Caco-2 (cell line): ENCODE data around the gene KDM4C. TPM values are rescaled to one million over a fixed set of nuclear protein-coding genes. Genes with fewer than 3 reads are reported as not detected.

Experiments
- BruUV-seq: library from RNA; stranded (reverse); fragments of 400-500 nt; replicated peaks from 2 replicates; lab custom pipeline; 2021; lab: Mats Ljungman, UMichigan
- CTCF ChIA-PET: fragments of 300-600 bp; sonication (Branson Sonifier 250); formaldehyde crosslinking; loops from one replicate; lab custom pipeline; 2022; ENCODE audit warnings: antibody characterized with exemption; lab: Charles Lee
- POLR2A ChIA-PET: fragments of 300-600 bp; sonication (Branson Sonifier 250); formaldehyde crosslinking; loops from one replicate; lab custom pipeline; 2022; ENCODE audit warnings: antibody characterized with exemption; lab: Charles Lee
- DNase-seq, 2 experiments: peaks; one replicate each; pipeline versions ENCODE4 v3.0.0 to v3.0.0-alpha.2; 2020 to 2022
- H3K27me3 ChIP-seq: replicated peaks from 2 replicates; pipeline ENCODE4 v1.6.0; 2011; ENCODE audit warnings: low read length; ENCODE audit not compliant: control insufficient read depth, insufficient read depth
- H3K36me3 ChIP-seq: 2 replicates; pipeline ENCODE4 v1.5.1; 2011; ENCODE audit warnings: low read length; ENCODE audit not compliant: control insufficient read depth, insufficient read depth
- H3K4me1 ChIP-seq: fragments of 250-450 bp; sonication (Bioruptor Pico); 2 replicates; pipeline ENCODE4 v1.5.1; 2020; ENCODE audit warnings: mild to moderate bottlenecking
- H3K4me3 ChIP-seq: 2 replicates; pipeline ENCODE4 v1.5.1; 2011; ENCODE audit warnings: low read depth, mild to moderate bottlenecking, control low read depth, low read length
- H3K9me3 ChIP-seq: fragments of 250-450 bp; sonication (Bioruptor Pico); 2 replicates; pipeline ENCODE4 v1.5.1; 2020; ENCODE audit warnings: mild to moderate bottlenecking, moderate library complexity
- H3K27ac Mint-ChIP-seq: one replicate; pipeline ENCODE4 v1.8.0; 2022; ENCODE audit warnings: mixed read lengths; ENCODE audit not compliant: unreplicated experiment
- H3K27me3 Mint-ChIP-seq: one replicate; pipeline ENCODE4 v1.8.0; 2022; ENCODE audit warnings: mixed read lengths; ENCODE audit not compliant: insufficient read depth, unreplicated experiment
- H3K36me3 Mint-ChIP-seq: one replicate; pipeline ENCODE4 v1.8.0; 2022; ENCODE audit warnings: mild to moderate bottlenecking, mixed read lengths; ENCODE audit not compliant: insufficient read depth, unreplicated experiment
- H3K4me1 Mint-ChIP-seq: one replicate; pipeline ENCODE4 v1.8.0; 2022; ENCODE audit warnings: low read depth, mixed read lengths; ENCODE audit not compliant: unreplicated experiment
- H3K4me3 Mint-ChIP-seq: one replicate; pipeline ENCODE4 v1.8.0; 2022; ENCODE audit warnings: mild to moderate bottlenecking, moderate library complexity, mixed read lengths; ENCODE audit not compliant: unreplicated experiment
- H3K9me3 Mint-ChIP-seq: one replicate; pipeline ENCODE4 v1.8.0; 2022; ENCODE audit warnings: mixed read lengths; ENCODE audit not compliant: unreplicated experiment
- CTCF ChIP-seq, 2 experiments: fragments of 200-600 bp in 1 of 2; IDR thresholded peaks; 1 replicate in 1 of 2; 2 replicates in 1 of 2; pipeline versions ENCODE4 v1.5.1 to v1.8.0; 2011 to 2022; ENCODE audit warnings: antibody characterized with exemption in 1 of 2, control low read depth in 1 of 2, inconsistent platforms in 1 of 2, low read depth in 1 of 2, low read length in 1 of 2, mild to moderate bottlenecking in 1 of 2, moderate library complexity in 1 of 2; ENCODE audit not compliant: insufficient read depth in 1 of 2, severe bottlenecking in 1 of 2, unreplicated experiment in 1 of 2
- intact Hi-C: fragments of 100-400 bp; cut with micrococcal nuclease; formaldehyde crosslinking; loops from one replicate; pipeline ENCODE4 v1.10.0; 2022; ENCODE audit not compliant: unreplicated experiment
- total RNA-seq: library from RNA; stranded (reverse); gene quantifications from 2 replicates; pipeline ENCODE4 v1.2.3, GENCODE V29; 2022

KDM4C gene
- total RNA-seq, 1 experiment from 2014 or later, result 40.3 TPM

- H3K27me3 ChIP-seq, result no peaks in the 10 kb centered on the region
- H3K4me3 ChIP-seq, result no peak overlapping the region
- Mint-ChIP-seq H3K36me3 (no peaks in the 10 kb centered on the region), H3K4me3 (no peak overlapping the region), H3K27ac (no peak overlapping the region), H3K4me1 (peaks cover 14% of the 10 kb centered on the region), H3K9me3 (no peaks in the 10 kb centered on the region), H3K27me3 (no peaks in the 10 kb centered on the region)
- DNase-seq, result no peak
- ChIA-PET POLR2A (no interaction called here), CTCF (interaction anchor here (1.4 kb wide), 1 partner anchor 17 kb away, joined by 3 read pairs; no protein-coding TSS in a partner anchor)
- H3K9me3 ChIP-seq, result no peaks in the 10 kb centered on the region
- peaks cover 13% of the 10 kb centered on the region; the same call in 1 of the 2 replicates for H3K4me1 ChIP-seq
- BruUV-seq, result no TSS peak
- no peaks in the 10 kb centered on the region for H3K36me3 ChIP-seq
- no peak for TF ChIP-seq CTCF (IDR thresholded peaks at IDR 0.05; ENCODE audit: insufficient read depth in 1 of 2, low read depth in 1 of 2, low read length in 1 of 2, severe bottlenecking in 1 of 2, unreplicated experiment in 1 of 2)
- intact Hi-C loops, result no loop called here
Measured at GRCh38 chr9:6843742-6844141, 86.0 kb downstream of the KDM4C start.

DNA sequence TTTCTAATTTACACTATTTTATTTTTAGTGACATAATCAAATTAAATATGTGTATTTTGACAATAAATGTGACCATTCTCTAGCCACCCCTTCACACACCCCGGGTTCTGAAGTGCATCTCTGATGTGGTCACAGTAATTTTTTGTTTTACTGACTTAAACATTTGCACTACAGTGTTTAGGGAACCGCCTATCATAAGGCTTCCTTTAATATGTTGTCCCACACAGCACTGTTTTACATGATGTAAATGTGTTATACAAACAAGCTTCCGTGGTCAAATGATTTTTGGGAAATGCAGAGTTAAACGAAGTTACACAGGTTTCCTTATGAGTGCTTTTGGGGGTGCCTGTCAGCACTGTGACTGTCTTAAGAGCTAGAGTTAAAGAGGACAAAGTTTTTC, 86.5 kb downstream of the KDM4C start:
- intact Hi-C loops, result no loop called here
- Mint-ChIP-seq H3K4me1 (peaks cover 14% of the 10 kb centered on the region), H3K36me3 (no peaks in the 10 kb centered on the region), H3K4me3 (no peak overlapping the region), H3K27ac (no peak overlapping the region), H3K27me3 (no peaks in the 10 kb centered on the region), H3K9me3 (no peaks in the 10 kb centered on the region)
- no TSS peak for BruUV-seq
- no peak for TF ChIP-seq CTCF (IDR thresholded peaks at IDR 0.05; ENCODE audit: insufficient read depth in 1 of 2, low read depth in 1 of 2, low read length in 1 of 2, severe bottlenecking in 1 of 2, unreplicated experiment in 1 of 2)
- Histone ChIP-seq H3K4me1 (peaks cover 13% of the 10 kb centered on the region; the same call in 1 of the 2 replicates), H3K4me3 (no peak overlapping the region), H3K36me3 (no peaks in the 10 kb centered on the region), H3K27me3 (no peaks in the 10 kb centered on the region), H3K9me3 (no peaks in the 10 kb centered on the region)
- ChIA-PET CTCF (interaction anchor here (0.5 to 1.4 kb wide), 2 partner anchors 17 to 105 kb away, joined by 3 to 4 read pairs; no protein-coding TSS in a partner anchor), POLR2A (no interaction called here)
- DNase-seq, result no peak

- ChIA-PET CTCF (interaction anchor here (1.0 to 1.5 kb wide), 3 partner anchors 16 to 63 kb away, joined by 3 to 9 read pairs (median 9); no protein-coding TSS in a partner anchor), POLR2A (interaction anchor here (0.6 to 1.3 kb wide), 3 partner anchors 26 to 163 kb away, joined by 3 to 5 read pairs (median 4); no protein-coding TSS in a partner anchor)
- Mint-ChIP-seq H3K4me3 (no peak overlapping the region), H3K9me3 (no peaks in the 10 kb centered on the region), H3K4me1 (peaks cover 14% of the 10 kb centered on the region), H3K36me3 (peaks cover 6% of the 10 kb centered on the region), H3K27me3 (no peaks in the 10 kb centered on the region), H3K27ac (peak overlapping the region; percentile 74)
- Histone ChIP-seq H3K27me3 (no peaks in the 10 kb centered on the region), H3K4me1 (peaks cover 13% of the 10 kb centered on the region; the same call in 1 of the 2 replicates), H3K4me3 (no peak overlapping the region), H3K36me3 (no peaks in the 10 kb centered on the region), H3K9me3 (no peaks in the 10 kb centered on the region)
- no peak for TF ChIP-seq CTCF (IDR thresholded peaks at IDR 0.05; ENCODE audit: insufficient read depth in 1 of 2, low read depth in 1 of 2, low read length in 1 of 2, severe bottlenecking in 1 of 2, unreplicated experiment in 1 of 2)
- intact Hi-C loops, result loop anchor here (5.0 kb wide), 1 partner anchor 52 kb away; no protein-coding TSS in a partner anchor
- no TSS peak for BruUV-seq
- no peak for DNase-seq
Measured at GRCh38 chr9:6845128-6845826, 87.5 kb downstream of the KDM4C start.
